GM18861 (cell line): ENCODE results near the gene CEP112.
"Not testable (repeated sequence)": the region's sequence is repeated elsewhere in the genome, so short reads cannot be mapped to it uniquely, and the experiment has no call there.

Experiments used
- ATAC-seq: cut with Tn5 transposase; IDR thresholded peaks from one replicate; pipeline ENCODE4 v1.9.1; 2021; ENCODE audit not compliant: unreplicated experiment

Gene CEP112

GRCh38 chr17:66165537-66166123 lies 26.3 kb downstream of the CEP112 start:
- no peak for ATAC-seq

DNA sequence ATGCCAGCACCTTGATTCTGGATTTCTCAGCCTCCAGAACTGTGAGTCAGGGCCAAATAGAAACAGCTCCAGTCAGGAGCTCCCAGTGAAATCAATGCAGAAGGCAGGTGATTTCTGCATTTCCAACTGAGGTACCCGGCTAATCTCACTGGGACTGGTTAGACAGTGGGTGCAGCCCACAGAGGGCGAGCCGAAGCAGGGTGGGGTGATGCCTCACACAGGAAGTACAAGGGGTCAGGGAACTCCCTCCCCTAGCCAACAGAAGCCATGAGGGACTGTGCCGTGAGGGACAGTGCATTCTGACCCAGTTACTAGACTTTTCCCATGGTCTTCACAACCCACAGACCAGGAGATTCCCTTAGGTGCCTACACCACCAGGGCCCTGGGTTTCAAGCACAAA lies 36.9 kb downstream of the CEP112 start:
- not testable (repeated sequence) for ATAC-seq

GRCh38 chr17:66152756-66153155 lies 39.2 kb downstream of the CEP112 start:
- no peak for ATAC-seq

DNA sequence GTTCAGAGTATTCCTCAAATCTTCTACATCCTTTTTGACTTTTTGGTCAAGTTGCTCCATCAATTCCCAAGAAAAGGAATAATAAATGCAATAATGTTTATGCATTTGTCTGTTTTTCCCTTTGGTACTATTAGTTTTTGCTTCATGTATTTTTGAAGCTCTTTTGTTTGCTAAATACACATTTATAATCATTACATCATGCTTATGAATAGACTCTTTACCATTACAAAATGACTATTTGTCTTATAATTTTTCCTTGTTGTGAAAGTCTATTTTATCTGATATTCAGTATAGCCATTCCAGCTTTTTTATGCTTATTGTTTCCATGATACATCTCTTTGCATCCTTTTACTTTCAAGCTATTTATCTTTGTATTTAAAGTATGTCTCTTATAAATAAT lies 41.2 kb downstream of the CEP112 start:
- no peak for ATAC-seq

- no peak for ATAC-seq
Observed at GRCh38 chr17:66149562-66149961, 42.4 kb downstream of the CEP112 start.

- no peak for ATAC-seq
Observed at GRCh38 chr17:66146394-66146793, 45.5 kb downstream of the CEP112 start.

DNA sequence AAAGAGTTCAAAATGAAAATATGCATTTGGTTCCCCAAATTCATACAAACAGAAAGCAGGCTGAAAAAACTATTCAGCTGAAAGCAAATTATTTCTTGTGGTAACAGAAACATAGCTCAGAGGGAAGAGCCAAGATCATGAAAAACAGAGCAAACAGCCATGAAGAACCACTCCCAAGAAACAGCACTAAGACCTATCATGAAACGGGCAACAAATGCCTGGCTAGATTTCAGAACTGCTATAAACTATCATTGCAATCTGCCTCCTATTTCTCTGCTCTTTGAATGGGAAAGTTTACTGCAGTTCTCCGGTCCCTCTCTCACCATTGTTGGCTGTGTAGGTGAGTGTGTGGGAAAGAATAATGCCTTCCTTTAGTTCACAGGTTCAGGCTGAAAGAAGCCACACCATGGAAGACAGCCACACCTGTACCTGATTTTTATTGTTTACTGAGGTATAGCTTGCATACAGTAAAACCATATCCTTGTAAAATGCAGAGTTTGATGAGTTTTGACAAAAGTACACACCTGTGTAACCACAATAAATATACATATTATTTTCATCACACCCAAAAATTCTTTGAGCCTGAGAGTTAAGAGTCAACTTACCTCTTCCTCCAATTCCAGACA lies 48.2 kb downstream of the CEP112 start:
- ATAC-seq, result no peak

- no peak for ATAC-seq
Observed at GRCh38 chr17:66142428-66142827, 49.5 kb downstream of the CEP112 start.

DNA sequence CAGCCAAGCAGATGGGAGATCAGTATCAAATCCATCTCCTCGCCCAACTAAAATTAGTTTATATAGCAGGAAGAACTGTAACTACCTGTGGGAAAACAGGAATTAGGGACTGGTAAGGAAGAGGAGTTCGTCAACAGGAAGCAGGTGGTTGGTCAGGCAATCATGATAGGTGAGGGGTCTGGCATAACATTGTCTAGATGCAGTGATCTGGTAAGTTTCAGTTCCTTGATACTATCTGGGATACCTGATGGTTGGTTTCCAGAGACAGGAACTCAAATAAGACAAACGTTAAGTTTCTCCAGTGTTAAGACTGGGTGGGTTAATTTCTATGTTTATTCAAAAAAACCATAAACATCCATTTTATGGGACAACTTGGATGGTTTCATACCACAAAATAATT lies 53.8 kb downstream of the CEP112 start:
- ATAC-seq, result no peak

DNA sequence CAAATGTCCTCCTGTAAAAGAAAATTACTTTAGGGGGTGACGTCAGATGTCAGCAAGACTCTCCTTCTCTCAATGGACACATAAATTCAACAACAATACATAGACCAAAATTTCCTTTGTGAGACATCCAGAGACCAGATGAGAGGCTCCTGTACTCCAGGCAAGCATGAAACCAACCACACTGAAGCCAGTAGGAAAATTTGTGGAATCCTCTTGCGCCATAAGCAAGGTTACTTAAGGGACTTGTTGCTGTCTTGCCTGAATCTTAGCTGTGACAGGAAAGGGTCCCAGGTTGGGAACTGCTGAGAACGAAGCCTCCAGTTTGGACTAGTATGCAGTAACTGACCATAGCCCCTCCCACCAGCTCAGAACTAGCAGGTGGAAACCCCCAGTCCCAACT lies 56.0 kb downstream of the CEP112 start:
- ATAC-seq, result no peak

- ATAC-seq, result no peak
Observed at GRCh38 chr17:66135219-66135618, 56.7 kb downstream of the CEP112 start.

DNA sequence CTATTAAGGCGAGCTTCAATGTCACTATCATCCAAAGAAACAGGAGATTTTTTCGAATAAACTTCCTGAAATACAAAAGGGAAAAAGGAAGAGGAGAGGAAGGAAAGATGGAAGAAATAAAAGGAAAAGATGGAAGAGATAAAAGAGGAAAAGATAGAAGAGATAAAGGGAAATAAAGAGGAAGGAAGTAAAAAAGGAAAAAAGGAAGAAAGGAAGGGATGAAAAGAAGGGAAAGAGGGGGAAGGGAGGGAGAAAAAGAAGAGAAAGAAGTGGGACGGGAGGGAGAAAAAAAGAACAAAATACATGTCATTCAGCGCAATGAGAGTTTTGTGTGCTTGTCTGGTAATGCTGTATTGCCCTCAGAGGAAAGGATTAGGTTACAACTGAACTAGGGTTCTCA lies 62.2 kb downstream of the CEP112 start:
- ATAC-seq, result no peak

DNA sequence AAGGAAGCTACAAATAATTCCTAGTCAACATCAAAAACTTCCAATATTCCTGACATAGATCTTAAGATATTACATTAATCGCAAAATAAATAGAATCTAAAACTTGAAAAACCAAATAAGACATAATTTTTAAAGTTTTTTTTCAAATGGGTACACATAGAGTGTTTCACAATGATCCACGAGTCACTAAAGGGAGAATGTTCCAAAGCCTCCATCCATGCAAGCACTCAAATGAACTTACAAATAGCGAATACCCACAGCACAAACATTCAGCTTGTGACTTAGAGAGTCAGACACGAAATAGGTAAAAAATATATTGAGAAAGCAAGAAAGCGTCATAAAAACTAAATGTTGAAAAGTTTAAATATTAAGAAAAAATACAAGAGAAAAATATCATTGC lies 65.7 kb downstream of the CEP112 start:
- no peak for ATAC-seq

DNA sequence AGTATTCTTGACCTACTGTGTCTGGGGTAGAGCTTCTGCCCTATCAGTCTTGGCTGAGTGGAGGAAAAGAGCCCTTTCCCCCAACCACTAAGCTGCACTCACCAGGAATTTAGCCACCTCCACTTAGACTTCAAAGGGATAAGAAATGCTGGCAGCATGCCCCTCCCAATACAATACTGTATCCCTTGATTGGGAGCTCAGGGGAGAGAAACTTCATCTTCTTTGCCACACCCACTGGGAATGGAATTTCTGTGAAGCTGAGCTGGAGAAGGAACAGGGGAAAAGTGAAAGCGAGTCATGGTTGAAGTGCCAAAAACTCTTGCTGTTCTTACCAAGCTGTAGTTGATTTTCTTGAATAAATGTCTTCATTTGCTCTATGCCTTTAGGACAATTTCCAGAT lies 68.8 kb downstream of the CEP112 start:
- ATAC-seq, result no peak

DNA sequence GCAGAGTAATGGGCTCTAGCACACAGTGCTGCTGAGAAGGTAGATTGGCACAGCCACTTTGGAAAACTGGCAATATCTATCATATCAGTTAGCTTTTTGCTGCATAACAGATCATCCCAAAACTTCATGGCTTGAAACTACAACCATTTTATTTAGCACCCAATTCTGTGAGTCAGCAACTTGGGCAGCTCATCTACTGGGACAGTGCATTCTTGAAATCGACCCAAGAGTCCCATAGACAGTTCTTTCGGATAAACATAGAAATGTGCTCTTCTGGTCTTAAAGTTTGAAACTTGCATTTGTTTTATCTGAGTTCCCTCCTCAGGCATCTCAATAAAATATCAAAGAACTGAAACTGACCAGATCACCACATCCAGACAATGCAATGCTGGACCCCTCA lies 76.7 kb downstream of the CEP112 start:
- no peak for ATAC-seq

- ATAC-seq, result no peak
Observed at GRCh38 chr17:66114609-66115008, 77.3 kb downstream of the CEP112 start.

DNA sequence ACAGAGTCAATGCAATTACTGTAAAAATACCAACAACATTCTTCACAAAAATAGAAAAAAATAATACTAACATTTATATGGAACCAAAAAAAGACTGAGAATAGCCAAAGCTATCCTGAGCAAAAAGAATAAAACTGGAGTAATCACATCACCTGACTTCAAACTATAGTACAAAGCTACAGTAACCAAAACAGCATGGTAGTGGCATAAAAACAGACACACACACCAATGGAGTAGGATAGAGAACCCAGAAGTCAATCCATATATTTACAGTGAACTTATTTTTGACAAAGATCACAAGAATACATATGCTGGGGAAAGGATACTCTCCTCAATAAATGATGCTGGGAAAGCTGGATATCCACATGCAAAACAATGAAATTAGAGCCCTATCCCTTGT lies 84.2 kb downstream of the CEP112 start:
- ATAC-seq, result no peak

GRCh38 chr17:66098040-66098439 lies 93.9 kb downstream of the CEP112 start:
- no peak for ATAC-seq

DNA sequence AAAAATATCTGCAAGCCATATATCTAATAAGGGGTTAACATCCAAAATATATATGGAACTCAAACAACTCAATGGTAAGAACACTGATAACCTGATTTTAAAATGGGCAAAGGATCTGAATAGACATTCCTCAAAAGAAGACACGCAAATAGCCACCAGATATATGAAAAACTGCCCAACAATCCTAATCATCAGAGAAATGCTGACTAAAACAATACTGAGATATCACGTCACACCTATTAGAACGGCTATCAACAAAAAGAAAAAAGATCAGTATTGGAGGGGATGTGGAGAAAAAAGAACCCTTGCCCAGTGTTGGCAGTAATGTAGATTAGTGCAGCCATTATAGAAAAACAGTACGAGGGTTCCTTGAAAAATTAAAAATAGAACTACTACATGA lies 97.2 kb downstream of the CEP112 start:
- no peak for ATAC-seq

DNA sequence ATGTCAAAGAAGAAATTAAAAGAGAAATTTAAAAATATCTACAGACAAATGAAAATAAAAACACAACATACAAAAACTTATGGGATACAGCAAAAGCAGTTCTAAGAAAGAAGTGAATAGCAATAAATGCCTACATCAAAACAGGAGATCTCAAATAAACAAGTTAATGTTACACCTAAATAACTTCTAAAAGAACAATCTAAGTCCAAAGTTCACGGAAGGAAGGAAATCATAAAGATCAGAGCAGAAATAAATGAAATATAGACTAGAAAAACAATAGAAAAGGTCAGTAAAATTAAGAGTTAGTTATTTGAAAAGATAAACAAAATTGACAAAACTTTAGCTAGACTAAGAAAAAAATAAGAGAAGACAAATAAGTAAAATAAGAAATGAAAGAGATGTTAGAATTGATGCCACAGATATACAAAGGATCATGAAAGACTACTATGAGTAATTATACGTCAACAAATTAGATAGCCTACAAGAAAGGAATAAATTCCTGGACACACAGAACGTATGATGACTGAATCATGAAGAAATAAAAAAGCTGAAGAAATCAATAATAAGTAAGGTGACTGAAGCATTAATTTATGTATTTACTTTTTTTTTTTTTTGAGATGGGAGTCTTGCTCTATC lies 100.4 kb downstream of the CEP112 start:
- ATAC-seq, result no peak

- ATAC-seq, result no peak
Observed at GRCh38 chr17:66089764-66090163, 102.2 kb downstream of the CEP112 start.

GRCh38 chr17:66088173-66088572 lies 103.8 kb downstream of the CEP112 start:
- no peak for ATAC-seq

GRCh38 chr17:66087073-66087472 lies 104.9 kb downstream of the CEP112 start:
- ATAC-seq, result no peak
